Right hindlimb (tissue), 1 donor: ENCODE results near the gene SPINK2.

ENCODE experiments used
- DNase-seq: peaks from one replicate; pipeline ENCODE4 v3.0.0-alpha.2; 2018

SPINK2 gene

GRCh38 chr4:56799824-56800756 is 21.4 kb downstream of the SPINK2 start:
- peak; percentile 93 for DNase-seq

- no peak for DNase-seq
Observed at GRCh38 chr4:56799161-56799759, 22.2 kb downstream of the SPINK2 start.

DNA sequence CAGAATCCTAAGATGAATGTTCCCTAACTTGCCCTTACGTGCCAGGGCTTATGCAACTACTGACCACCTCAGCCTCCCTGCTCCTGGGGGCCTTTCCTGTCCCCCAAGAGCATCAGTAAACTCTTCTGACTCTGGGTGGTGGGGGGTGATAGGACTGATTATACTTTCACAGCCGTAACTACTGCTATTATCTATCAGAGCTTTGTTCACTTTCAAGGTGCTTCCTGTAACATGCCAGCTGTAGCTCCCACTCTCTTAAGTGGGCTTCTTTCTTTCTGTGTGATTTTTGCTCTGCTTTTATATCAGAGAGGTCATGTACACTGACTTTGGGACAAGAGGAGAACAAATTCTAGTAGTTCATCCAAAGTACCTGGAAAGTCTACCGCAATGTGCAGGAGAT is 25.3 kb downstream of the SPINK2 start:
- no peak for DNase-seq

DNA sequence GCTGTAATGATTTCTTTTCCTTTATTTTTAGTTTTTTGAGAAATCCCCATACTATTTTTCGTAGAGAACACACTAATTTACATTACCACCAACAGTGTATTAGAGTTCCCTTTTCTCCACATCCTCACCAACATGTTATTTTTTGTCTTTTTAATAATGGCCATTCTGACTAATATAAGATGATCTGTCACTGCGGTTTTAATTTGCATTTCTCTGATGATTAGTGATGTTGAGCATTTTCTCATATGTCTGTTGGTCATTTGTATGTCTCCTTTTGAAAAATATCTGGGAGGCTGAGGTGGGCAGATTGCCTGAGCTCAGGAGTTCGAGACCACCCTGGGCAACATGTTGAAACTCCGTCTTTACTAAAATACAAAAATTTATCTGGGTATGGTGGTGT is 30.2 kb downstream of the SPINK2 start:
- no peak for DNase-seq

DNA sequence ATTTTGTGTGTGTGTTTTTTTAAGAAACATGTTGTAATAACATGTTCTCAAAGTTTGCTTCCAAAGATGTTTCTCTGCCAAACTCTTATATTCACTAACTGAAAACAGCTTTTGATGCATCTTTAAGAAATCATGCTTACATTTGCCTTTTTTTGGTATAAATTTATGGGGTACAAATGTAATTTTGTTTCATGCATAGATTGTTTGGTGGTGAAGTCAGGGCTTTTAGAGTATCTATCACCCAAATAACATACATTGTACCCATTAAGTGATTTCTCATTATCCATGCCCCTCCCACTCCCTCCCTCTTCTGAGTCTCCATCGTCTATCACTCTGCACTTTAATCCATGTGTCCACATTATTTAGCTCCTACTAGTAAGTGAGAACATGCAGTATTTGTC is 30.8 kb downstream of the SPINK2 start:
- no peak for DNase-seq

DNA sequence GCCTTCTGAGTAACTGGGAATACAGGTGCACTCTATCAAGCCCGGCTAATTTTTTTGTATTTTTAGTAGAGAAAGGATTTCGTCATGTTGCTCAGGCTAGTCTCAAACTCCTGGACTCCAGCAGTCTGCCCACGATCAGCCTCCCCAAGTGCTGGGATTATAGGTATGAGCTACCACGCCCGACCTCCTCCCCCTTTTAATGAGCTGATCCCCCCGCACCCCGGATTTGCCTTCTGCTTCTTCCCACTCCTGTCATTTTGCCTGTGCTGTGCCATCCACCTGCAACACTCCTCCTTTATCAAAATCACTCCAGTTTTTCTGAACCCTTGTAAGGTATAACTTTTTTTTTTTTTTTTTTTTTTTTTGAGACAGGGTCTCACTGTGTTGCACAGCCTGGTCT is 33.4 kb downstream of the SPINK2 start:
- no peak for DNase-seq

- DNase-seq = peak; percentile 22
Observed at GRCh38 chr4:56787380-56787779, 34.1 kb downstream of the SPINK2 start.

DNA sequence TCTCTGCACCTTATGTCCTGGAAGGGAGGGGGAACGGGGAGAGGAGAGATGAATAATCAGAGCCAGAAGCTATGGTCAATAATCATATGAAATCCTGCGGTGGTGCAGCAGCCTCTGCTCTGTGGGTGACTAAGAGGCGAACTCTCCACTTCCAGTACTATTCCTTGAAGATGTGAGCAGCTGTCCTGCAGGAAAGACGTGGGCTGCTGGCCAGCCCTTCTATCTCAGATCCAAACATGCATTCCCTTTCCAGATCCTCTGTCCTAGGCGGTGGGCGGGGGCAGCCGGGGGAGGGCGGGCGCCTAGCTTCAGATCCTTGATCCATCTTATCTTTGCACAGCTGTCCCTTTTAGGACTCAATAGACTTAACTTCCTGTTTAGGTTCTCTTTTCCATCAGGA is 34.5 kb downstream of the SPINK2 start:
- peak; percentile 81 for DNase-seq

GRCh38 chr4:56783986-56784385 is 37.5 kb downstream of the SPINK2 start:
- no peak for DNase-seq

DNA sequence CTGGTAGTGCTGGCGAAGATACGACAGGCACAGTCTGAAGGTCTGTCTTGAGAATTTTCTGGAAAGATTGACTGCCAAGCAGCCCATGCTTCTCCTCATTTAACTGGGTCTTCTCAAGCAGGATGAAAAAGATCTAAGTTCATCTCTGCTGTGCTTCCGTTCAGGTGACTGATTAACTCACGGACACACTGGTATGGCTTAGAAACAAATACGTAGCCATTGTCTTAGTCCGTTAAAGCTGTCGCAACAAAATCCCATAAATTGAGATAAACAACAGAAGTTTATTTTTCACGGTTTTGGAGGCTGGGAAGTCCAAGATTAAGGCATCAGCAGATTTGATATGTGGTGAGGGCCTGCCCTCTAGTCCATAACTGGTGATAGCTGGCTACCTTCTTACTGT is 39.5 kb downstream of the SPINK2 start:
- no peak for DNase-seq

GRCh38 chr4:56773346-56773745 is 48.2 kb downstream of the SPINK2 start:
- DNase-seq = no peak

DNA sequence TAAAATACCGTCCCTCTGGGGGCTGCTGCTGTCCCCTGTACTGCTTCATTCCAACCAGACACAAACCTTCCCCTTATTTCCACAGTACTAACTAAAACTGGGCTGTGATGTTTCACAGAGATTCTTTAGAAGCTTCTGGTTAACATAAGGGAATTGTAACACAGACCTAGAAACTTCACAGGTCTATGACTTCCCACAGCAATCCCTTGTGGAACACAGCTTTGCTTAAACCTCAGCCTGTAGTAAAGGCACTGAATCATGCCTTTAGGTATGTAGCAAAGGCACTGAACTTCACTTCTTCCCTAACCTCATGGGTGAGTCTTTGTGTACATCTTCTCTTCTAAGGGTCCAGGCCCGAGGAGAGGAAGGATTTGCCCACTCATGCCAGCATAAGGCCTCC is 49.4 kb downstream of the SPINK2 start:
- no peak for DNase-seq

GRCh38 chr4:56768763-56769162 is 52.7 kb downstream of the SPINK2 start:
- no peak for DNase-seq

DNA sequence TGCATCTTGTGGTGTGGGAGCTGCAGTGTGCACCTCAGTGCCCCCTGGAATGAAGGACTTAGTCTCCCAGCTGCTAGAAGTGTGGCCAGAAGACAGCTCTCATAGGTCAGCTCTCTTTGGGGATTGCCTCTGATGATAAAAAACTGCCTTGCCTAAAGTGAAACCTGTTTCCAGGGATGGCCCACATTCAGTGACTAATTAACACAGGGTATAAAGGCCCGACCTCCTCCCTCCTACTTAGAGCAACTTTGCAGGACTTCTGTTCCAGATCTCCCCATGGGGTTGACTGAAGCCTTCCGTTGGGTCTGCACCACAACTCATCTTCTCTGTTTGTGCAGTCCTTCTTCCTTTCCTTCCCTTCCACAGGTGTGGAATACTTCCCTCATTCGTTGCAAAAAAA is 53.2 kb downstream of the SPINK2 start:
- DNase-seq = no peak

DNA sequence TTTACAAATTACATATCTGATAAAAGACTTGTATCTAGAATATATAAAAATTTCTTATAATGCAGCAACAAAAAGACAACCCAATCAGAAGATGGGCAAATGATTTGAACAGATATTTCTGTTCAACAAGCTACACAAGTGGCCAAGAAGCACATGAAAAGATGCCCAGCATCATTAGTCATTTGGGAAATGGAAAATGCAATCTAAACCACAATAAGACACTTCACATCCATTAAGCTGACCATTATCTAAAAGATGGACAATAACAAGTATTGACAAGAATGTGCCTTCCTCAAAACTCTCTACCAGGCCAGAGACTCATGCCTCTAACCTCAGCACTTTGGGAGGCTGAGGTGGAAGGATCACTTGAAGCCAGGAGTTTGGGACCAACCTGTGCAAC is 53.9 kb downstream of the SPINK2 start:
- no peak for DNase-seq

- DNase-seq = no peak
Observed at GRCh38 chr4:56764775-56765174, 56.7 kb downstream of the SPINK2 start.

- no peak for DNase-seq
Observed at GRCh38 chr4:56764223-56764622, 57.3 kb downstream of the SPINK2 start.

GRCh38 chr4:56762484-56763250 is 58.8 kb downstream of the SPINK2 start:
- no peak for DNase-seq

DNA sequence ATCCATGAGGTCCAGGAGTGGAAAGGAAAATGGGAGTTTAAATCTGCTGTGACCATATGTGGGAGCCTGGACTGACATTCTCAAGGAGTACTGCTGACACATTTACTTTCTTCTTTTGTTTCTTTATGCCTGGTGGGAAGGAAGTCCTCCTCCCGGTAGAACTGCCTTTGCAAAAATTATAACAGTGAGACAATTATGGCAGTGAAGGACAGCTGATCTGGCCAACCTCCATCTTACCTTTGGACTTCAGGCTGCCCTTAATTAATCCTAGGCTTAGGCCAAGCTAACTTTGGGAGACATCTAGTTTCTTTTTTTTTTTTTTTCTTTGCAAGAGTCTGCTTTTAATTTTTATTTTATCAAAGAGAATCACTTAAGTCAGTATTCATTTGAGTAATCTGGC is 61.3 kb downstream of the SPINK2 start:
- DNase-seq = no peak
